GM12864 (cell line): Measurements from ENCODE around the gene RBM4B.

Source experiments
- DNase-seq: peaks from one replicate; pipeline ENCODE4 v3.0.0-alpha.2; 2011; ENCODE audit warnings: low read depth
- H3K4me3 ChIP-seq: 2 replicates; pipeline ENCODE4 v1.5.1; 2011; ENCODE audit warnings: mild to moderate bottlenecking, low read depth, low read length, control low read depth
- TF ChIP-seq, protein P1 (sequence below): IDR thresholded peaks from 2 replicates; pipeline ENCODE4 v1.5.1; 2011; ENCODE audit warnings: low read depth, mild to moderate bottlenecking, moderate library complexity, low read length, control low read depth, inconsistent platforms; ENCODE audit errors: missing control alignments

RBM4B gene

DNA sequence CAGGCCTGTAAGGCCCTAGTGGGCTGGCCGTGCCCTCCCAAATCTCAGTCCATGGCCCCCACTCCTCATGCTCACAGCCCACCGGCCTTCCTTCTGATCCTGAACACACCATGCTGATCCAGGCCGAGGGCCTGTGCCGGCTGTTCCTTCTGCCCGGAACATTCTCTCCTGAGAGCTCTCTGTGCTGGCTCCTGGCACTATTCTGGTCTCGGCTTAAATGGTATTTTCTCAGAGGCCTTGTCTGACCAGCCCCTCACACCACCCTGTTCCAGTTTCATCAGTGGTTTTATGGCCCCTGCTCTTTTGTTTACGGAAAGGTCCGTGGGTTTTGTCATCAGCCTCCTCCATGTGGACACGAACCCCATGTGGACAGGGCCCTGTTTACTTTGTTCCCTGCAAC is 29.3 kb upstream of the RBM4B start:
- no peak for DNase-seq
- H3K4me3 ChIP-seq, result no peak overlapping the region
- TF ChIP-seq, protein P1, sequence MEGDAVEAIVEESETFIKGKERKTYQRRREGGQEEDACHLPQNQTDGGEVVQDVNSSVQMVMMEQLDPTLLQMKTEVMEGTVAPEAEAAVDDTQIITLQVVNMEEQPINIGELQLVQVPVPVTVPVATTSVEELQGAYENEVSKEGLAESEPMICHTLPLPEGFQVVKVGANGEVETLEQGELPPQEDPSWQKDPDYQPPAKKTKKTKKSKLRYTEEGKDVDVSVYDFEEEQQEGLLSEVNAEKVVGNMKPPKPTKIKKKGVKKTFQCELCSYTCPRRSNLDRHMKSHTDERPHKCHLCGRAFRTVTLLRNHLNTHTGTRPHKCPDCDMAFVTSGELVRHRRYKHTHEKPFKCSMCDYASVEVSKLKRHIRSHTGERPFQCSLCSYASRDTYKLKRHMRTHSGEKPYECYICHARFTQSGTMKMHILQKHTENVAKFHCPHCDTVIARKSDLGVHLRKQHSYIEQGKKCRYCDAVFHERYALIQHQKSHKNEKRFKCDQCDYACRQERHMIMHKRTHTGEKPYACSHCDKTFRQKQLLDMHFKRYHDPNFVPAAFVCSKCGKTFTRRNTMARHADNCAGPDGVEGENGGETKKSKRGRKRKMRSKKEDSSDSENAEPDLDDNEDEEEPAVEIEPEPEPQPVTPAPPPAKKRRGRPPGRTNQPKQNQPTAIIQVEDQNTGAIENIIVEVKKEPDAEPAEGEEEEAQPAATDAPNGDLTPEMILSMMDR, result no peak

DNA sequence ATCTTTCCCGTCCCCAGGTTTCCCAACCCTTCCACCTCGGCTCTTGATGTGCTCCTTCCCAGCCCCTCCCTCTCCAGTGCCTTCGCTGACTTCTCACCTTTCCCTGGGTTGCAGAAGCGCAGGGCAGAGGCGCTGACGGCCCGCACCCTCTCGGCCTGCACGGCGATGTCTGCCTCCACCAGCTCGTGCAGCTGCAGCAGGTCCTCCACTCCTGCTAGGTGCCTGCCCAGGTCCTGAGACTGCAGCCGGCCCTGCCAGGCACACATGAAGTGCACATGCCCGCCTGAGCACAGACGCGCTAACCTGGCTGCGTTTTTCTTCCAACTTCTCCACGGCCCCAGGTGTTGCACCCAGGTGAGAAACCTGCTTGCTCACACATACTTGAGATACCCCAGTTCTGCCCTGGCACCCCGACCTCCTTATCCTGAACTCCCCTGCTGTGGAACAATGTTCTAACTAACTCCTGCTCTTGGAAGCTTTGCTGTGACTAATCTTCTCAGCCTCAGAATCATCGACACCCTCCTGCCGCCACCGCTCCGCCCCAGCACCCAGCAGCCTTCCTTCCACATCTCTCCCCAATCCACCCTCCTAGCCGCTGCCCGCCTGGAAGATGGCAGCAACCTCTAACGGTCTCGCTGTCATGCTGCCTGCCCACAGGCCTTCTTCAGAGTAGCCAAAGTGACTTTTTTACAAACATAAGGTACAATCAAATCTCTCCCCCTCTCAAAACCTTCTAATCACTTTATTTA is 28.1 kb upstream of the RBM4B start:
- no peak overlapping the region for H3K4me3 ChIP-seq
- no peak for DNase-seq
- TF ChIP-seq, protein P1, result no peak

DNA sequence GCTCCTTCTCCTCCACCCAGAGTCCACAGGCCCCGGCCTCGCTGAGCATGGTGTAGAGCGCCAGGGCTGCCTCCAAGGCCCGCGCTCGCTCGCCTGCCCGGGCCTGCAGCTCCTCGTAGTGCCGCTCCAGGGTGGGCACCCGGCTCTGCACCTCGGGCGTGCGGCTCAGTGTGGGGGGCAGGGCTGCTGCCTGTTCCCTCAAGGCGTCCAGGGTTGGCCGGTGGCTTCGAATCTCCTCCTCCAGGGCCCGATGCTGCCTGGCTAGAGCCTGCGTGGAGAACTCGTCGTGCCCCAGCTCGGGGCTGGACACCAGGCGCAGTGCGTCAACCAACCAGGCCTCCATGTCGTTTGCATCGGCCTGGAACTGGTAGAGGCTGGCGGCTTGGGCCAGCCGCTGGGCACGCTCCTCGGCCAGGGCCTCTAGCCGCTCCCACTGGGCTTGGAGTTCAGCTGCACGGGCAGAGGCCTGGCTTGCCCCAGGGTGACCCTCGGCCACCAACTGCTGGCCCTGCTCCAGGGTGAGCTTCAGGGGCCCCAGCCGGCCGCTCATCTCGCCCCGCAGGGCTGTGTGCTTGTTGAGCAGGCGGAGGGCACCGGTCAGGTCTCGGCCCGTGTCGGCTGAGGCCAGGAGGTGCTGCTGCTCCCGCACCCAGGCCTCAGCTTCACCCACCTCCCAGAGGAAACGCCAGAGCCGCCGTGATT is 27.1 kb upstream of the RBM4B start:
- TF ChIP-seq, protein P1, result no peak
- no peak for DNase-seq
- no peak overlapping the region for H3K4me3 ChIP-seq

DNA sequence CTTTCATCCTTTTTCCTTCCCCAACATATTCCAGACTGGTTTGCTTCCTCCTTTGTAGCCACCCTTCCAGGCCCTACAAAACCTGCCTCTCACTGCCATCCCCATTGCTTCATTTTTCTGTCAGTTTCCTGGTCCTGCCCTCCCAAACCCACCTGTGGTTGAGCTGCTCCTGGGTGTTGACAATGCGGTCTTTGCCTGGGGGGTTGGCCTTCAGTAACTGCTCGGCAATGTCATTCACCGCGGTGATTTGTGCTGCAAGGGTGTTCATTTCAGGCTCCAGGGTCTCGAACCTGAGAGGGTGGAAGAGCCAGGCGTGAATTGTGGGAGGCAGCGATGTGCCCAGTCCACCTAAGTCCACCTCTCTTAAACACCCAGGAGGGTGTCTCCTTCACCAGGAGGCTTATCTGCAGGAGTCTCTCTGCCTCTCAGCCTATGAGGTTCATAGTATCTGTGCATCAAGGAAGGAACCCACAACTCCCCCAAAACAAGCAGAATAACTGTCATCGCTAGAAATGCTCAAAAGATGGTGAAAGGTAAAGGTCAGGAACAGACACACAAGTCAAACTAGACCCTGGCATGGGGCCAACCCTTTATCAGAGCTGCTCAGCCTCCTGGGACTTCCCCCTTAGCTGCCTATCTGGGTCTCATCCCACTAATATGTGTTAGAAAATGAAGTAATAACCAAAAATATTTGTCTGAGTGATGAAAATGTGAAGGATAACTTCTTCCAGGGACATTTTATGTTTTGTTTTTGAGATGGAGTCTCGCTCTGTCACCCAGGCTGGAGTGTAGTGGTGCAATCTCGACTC is 23.9 kb upstream of the RBM4B start:
- no peak for DNase-seq
- no peak overlapping the region for H3K4me3 ChIP-seq
- TF ChIP-seq, protein P1, result no peak

DNA sequence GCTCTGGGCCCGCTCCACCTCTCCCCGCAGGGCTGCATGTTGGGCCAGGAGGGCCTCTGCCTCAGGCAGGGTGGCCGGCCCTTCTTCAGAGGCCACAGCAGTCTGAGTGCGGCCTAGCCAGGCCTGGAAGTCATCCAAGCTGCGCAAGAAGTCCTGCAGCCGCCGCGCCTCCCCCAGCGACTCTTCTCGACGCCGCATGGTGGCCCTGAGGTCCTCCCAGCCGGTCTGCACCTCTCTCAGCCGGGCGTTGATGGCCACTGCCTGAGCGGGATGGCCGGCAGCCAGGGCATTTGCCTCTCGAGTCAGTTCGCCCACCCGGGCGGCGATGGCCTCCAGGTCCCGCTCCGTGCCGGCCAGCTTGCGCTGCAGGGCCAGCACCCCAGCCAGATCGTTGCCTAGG is 23.1 kb upstream of the RBM4B start:
- H3K4me3 ChIP-seq, result no peak overlapping the region
- TF ChIP-seq, protein P1, result no peak
- DNase-seq, result no peak

DNA sequence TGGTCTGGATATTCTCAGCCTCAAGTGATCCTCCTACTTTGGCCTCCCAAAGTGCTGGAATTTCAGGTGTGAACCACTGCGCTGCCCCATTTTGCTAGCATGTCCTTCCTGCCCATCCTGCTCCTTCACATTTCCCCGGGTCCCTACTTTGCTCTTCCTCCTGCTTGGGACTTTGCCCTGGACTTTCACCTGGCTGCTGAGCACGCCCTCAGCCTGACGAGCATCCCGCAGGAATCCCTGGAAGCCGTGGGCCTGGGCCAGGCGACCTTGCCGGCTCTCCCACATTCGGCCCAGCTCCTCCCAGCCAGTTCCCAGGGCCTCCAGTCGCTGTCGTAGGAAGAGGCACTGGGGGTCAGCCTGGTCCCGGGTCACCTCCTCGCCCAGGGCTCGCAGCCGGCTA is 22.6 kb upstream of the RBM4B start:
- TF ChIP-seq, protein P1, result no peak
- no peak for DNase-seq
- H3K4me3 ChIP-seq, result no peak overlapping the region
